ENCODE results near the gene LYPD3.

Gene LYPD3

GRCh38 chr19:43435775-43436174 lies 29.6 kb downstream of the LYPD3 start:
- no peak for DNase-seq (ENCODE audit: low read depth in 2 of 3, low spot score in 2 of 3)

GRCh38 chr19:43433689-43434088 lies 31.7 kb downstream of the LYPD3 start:
- no peak for DNase-seq (ENCODE audit: low read depth in 2 of 3, low spot score in 2 of 3)

GRCh38 chr19:43433358-43433673 lies 32.1 kb downstream of the LYPD3 start:
- no peak for DNase-seq (ENCODE audit: low read depth in 2 of 3, low spot score in 2 of 3)

- DNase-seq (ENCODE audit: low read depth in 2 of 3, low spot score in 2 of 3), result no peak
Observed at GRCh38 chr19:43430976-43431375, 34.4 kb downstream of the LYPD3 start.

GRCh38 chr19:43430142-43430710 lies 35.2 kb downstream of the LYPD3 start:
- no peak for DNase-seq (ENCODE audit: low read depth in 2 of 3, low spot score in 2 of 3)

- no peak for DNase-seq (ENCODE audit: low read depth in 2 of 3, low spot score in 2 of 3)
Observed at GRCh38 chr19:43429395-43429794, 36.0 kb downstream of the LYPD3 start.

- no peak for DNase-seq (ENCODE audit: low read depth in 2 of 3, low spot score in 2 of 3)
Observed at GRCh38 chr19:43425567-43426392, 39.6 kb downstream of the LYPD3 start.

- DNase-seq (ENCODE audit: low read depth in 2 of 3, low spot score in 2 of 3), result no peak
Observed at GRCh38 chr19:43423779-43424178, 41.6 kb downstream of the LYPD3 start.

- no peak for DNase-seq (ENCODE audit: low read depth in 2 of 3, low spot score in 2 of 3)
Observed at GRCh38 chr19:43422689-43423066, 42.7 kb downstream of the LYPD3 start.

- DNase-seq (ENCODE audit: low read depth in 2 of 3, low spot score in 2 of 3), result no peak
Observed at GRCh38 chr19:43422000-43422688, 43.3 kb downstream of the LYPD3 start.

- no peak for DNase-seq (ENCODE audit: low read depth in 2 of 3, low spot score in 2 of 3)
Observed at GRCh38 chr19:43420954-43421353, 44.5 kb downstream of the LYPD3 start.

- no peak for DNase-seq (ENCODE audit: low read depth in 2 of 3, low spot score in 2 of 3)
Observed at GRCh38 chr19:43416951-43417623, 48.3 kb downstream of the LYPD3 start.

- DNase-seq (ENCODE audit: low read depth in 2 of 3, low spot score in 2 of 3), result no peak
Observed at GRCh38 chr19:43414554-43414953, 50.9 kb downstream of the LYPD3 start, which contains the start of gene TEX101. TSS of gene TEX101 (plus strand) at chr19:43414890. CDS start at chr19:43415920, 1,030 bp downstream.

GRCh38 chr19:43412441-43412840 lies 53.0 kb downstream of the LYPD3 start:
- DNase-seq (ENCODE audit: low read depth in 2 of 3, low spot score in 2 of 3), result no peak

Data from activated CD8-positive, alpha-beta memory T cell treated with anti-CD3 and anti-CD28 coated beads for 48 hours (primary cell).